Left lobe of liver (tissue), 2 donors: ENCODE results near the gene GNA12. TPM values are rescaled to one million over a fixed set of nuclear protein-coding genes. Genes with fewer than 3 reads are reported as not detected.
"Not testable (repeated sequence)": the region's sequence is repeated elsewhere in the genome, so short reads cannot be mapped to it uniquely, and the experiment has no call there.

ENCODE experiments used
- ATAC-seq: fragments of 200-7000 bp; cut with Tn5 transposase; one replicate; pipeline ENCODE4 v1.9.1; 2020; ENCODE audit warnings: mild to moderate bottlenecking, moderate library complexity
- DNase-seq: peaks from one replicate; pipeline ENCODE4 v3.0.0-alpha.2; 2020; ENCODE audit warnings: low spot score
- total RNA-seq: library from RNA; stranded (reverse); gene quantifications from one replicate; pipeline ENCODE4 v1.2.1, GENCODE V29; 2021
- donor health status: DM: no; HTN: no; CAD: no; lungs with moderate emphysema.
- donor health status: DM: no; HTN: yes; CAD: no.

GNA12 gene
- total RNA-seq, 1 donor from 2014 or later: 16.2 TPM

DNA sequence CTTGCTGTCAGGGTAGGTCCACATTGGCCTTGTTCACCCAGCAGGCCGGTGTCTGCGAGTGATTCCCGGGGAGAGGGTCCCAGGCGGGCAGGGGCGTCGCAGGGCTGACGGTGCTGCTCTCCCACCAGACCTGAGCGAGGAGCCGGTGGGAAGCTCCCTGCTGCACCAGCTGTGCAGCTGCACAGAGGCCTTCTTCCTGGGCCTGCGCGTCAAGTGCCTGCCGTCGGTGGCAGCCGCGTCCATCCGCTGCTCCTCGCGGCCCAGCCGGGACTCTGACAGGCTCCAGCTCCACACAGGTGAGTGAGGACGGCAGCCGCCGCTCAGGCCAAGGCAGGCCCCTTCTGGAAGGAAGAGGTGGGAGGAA is 141.5 kb downstream of the GNA12 start:
- ATAC-seq (no peak), DNase-seq (no peak)

DNA sequence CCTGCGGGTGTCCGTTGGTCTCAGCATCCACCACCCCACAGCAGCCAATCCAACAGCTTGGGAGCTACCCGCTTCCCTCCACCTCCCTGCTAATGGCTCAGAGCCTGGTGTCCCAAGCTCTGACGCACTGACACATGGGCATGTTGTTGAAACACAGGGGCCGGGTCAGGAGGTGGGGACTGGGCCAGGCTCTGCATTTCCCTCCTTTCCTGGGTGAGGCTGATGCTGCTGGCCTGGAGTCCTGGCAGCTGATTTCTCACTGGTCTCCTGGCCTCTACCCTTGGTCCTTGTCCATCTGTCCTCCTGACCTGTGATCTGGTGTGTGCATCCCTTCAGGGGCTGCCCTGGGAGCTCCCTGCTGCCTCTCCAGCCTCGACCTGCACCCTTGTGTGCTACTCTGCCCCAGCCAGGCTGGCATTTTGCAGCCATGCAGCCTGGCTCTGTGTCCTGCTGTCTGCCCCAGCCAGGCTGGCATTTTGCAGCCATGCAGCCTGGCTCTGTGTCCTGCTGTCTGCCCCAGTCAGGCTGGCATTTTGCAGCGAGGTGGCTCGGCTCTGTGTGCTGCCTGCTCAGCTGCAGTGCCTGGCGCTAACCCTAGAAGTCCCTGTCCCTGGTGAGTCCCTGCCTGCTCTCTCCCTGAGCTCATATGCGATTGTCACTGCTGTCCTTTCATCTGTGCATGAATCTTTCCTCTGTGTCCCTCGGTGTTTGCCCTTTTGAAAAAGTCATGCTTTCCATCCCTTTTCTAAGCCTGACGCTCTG is 142.1 kb downstream of the GNA12 start:
- peak; percentile 89 for ATAC-seq
- DNase-seq: peak; percentile 96

DNA sequence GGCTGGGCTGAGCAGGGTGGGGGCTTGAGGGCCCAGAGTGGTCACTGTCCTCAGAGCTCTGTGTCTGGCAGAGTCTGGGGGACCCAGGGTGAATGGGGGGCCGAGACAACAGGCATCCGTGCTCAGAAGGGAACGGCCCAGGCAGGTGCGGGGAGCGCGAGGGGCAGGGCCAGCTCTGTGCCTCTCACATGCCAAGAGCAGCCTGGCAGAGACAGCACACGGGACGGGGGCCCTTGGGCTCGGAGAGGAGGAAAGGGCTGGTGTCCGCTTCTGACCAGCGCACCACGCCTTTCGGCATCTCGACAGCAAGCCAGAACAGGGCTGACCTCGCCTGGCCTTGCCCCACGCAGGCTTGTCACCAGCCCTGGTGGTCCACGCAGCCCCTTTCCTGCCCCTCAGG is 142.7 kb downstream of the GNA12 start:
- ATAC-seq: no peak
- DNase-seq: no peak

- no peak for ATAC-seq
- no peak for DNase-seq
These were observed 143.8 kb downstream of the GNA12 start for GRCh38 chr7:2700141-2700850.

DNA sequence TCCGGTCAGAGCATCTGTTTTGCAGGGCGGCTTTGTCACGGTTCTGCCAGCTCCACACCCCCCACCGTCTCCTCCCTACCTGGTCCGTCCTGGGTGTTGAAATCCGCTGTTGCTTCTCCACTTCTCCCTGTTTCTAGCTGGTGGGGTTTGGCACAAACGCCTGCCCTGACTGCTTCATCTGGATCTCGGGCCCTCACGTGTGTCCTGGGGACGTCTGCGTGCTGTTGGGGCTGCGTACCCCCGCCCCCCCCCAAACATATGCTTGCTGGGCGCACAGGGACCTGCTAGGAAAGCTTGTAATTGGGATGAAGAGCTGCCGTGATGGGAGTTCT is 144.9 kb downstream of the GNA12 start:
- DNase-seq: no peak
- ATAC-seq: no peak

- no peak for ATAC-seq
- no peak for DNase-seq
These were observed 145.4 kb downstream of the GNA12 start for GRCh38 chr7:2698581-2699288.

- ATAC-seq: not testable (repeated sequence)
These were observed 150.0 kb downstream of the GNA12 start for GRCh38 chr7:2694122-2694436.

GRCh38 chr7:2693420-2694121 is 150.5 kb downstream of the GNA12 start:
- DNase-seq: peak; percentile 92
- peak; percentile 88 for ATAC-seq

More at GRCh38 chr7:2694122-2694436, 150.0 kb downstream of the GNA12 start:
- DNase-seq: not testable (repeated sequence)

DNA sequence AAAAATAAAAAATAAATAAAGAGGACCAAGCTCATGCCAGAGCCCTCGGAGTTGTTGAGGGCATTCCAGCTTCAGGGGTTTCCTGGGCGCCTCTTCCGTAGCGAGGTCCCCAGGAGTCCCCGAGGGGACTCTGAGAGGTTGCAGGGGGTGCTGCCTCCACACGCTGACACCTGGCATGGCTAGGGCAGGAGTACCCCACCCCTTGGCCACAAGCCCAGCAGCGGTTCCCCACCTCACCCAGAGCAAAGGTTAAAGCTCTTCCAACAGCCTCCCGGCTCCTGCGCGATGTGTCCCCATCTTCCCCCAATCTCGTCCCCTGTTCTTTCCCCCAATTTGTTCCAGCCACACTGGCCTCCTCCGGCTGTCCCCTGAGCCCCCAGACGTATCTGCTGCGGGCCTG is 151.6 kb downstream of the GNA12 start:
- ATAC-seq (no peak), DNase-seq (no peak)

GRCh38 chr7:2691932-2692439 is 152.1 kb downstream of the GNA12 start:
- ATAC-seq, DNase-seq: not testable (repeated sequence)

- DNase-seq: no peak
These were observed 152.9 kb downstream of the GNA12 start for GRCh38 chr7:2691011-2691707.

GRCh38 chr7:2689951-2690705 is 154.0 kb downstream of the GNA12 start:
- DNase-seq (no peak), ATAC-seq (no peak)

More at GRCh38 chr7:2691011-2691707, 152.9 kb downstream of the GNA12 start:
- peak; percentile 28 for ATAC-seq

DNA sequence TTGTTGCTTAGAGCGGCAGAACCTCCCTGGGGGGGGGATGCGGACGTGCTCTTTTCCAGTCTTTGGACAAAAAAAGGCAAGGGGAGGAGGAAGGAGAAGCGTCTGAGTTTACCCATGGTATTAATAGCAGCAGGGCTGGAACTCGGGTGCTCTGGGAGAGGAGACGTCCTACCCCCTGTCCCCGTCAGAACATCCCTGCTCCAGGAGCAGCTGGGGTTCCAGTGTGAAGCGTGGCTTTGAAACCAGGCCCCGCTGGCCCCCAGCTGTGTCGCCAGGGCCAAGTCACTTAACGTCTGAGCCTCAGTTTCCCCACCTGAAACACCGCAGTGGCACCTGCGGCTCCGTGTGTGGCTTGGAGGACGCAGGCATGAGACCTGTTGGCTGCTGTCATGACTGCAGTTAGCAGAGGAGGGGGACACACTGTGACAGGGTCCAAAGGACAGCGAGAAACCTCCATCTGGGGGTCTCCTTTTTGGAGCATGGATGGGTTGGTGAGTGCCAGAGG is 154.7 kb downstream of the GNA12 start:
- DNase-seq: no peak

GRCh38 chr7:2688409-2689342 is 155.4 kb downstream of the GNA12 start:
- ATAC-seq (no peak), DNase-seq (no peak)

More for the DNA sequence above, 154.7 kb downstream of the GNA12 start:
- ATAC-seq: no peak

GRCh38 chr7:2687881-2688318 is 156.2 kb downstream of the GNA12 start, which contains the start of gene AMZ1:
Gene AMZ1 (plus strand): TSS chr7:2688202. CDS start chr7:2700452, 12,250 bp downstream.
- ATAC-seq (peak; percentile 31), DNase-seq (no peak)

DNA sequence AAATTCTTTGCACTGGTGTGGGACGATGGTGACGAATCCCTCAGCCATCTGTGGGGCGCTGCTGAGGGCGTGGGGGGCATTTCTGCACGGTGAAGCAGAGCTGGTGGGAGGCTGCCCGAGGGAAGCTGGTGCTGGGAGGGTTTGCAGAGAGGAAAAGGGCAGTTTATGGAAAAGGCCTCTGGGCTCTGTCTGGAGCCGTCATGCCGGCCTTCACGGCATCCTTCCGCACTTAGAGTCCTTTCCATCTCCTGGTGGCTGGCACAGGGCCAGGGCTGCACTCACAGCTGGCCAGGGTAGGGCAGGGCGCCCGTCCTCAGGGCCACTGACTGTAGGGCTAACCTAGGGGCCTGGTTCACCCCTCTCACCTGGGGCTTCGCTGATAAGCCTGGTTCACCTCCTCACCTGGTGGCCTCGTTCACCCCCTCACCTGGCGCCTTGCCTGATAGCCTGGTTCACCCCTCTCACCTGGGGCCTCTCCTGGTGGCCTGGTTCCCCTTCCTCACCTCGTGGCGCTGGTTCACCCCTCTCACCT is 156.7 kb downstream of the GNA12 start:
- DNase-seq (no peak), ATAC-seq (peak; percentile 11)

GRCh38 chr7:2686101-2686500 is 158.0 kb downstream of the GNA12 start:
- ATAC-seq: no peak
- no peak for DNase-seq

GRCh38 chr7:2684501-2684900 is 159.6 kb downstream of the GNA12 start:
- no peak for DNase-seq

More at GRCh38 chr7:2684501-2684900, 159.6 kb downstream of the GNA12 start:
- no peak for ATAC-seq
